H9 (cell line): Measurements from ENCODE around the gene DCUN1D2. TPM values are rescaled to one million over a fixed set of nuclear protein-coding genes. Genes with fewer than 3 reads are reported as not detected.

Experiments used
- DNase-seq: peaks from one replicate; pipeline ENCODE4 v3.0.0-alpha.2; 2017
- H2AFZ ChIP-seq: one replicate; pipeline ENCODE4 v1.6.1; 2013; ENCODE audit warnings: mild to moderate bottlenecking, low read length, control low read depth, moderate library complexity
- H2AK5ac ChIP-seq: 2 replicates; pipeline ENCODE4 v1.6.1; 2013; ENCODE audit warnings: low read length, control low read depth, mixed read lengths; ENCODE audit not compliant: insufficient read length
- H2BK120ac ChIP-seq: one replicate; pipeline ENCODE4 v1.6.1; 2013; ENCODE audit warnings: low read depth, mild to moderate bottlenecking, low read length, control low read depth, inconsistent platforms; ENCODE audit not compliant: poor library complexity, severe bottlenecking
- H2BK12ac ChIP-seq: 2 replicates; pipeline ENCODE4 v1.6.1; 2013; ENCODE audit warnings: low read length, control low read depth, mixed read lengths, low read depth; ENCODE audit not compliant: insufficient read length
- H2BK15ac ChIP-seq: 2 replicates; pipeline ENCODE4 v1.6.1; 2013; ENCODE audit warnings: low read depth, low read length, control low read depth
- H2BK20ac ChIP-seq: one replicate; pipeline ENCODE4 v1.6.1; 2013; ENCODE audit warnings: low read depth, mild to moderate bottlenecking, low read length, control low read depth, inconsistent platforms; ENCODE audit not compliant: poor library complexity, severe bottlenecking
- H2BK5ac ChIP-seq: 2 replicates; pipeline ENCODE4 v1.6.1; 2013; ENCODE audit warnings: low read length, control low read depth, mixed read lengths; ENCODE audit not compliant: insufficient read length
- H3K14ac ChIP-seq: 2 replicates; pipeline ENCODE4 v1.6.1; 2013; ENCODE audit warnings: low read length, control low read depth; ENCODE audit not compliant: insufficient read depth
- H3K18ac ChIP-seq: 2 replicates; pipeline ENCODE4 v1.6.1; 2013; ENCODE audit warnings: low read depth, mild to moderate bottlenecking, mixed read lengths, low read length, control low read depth; ENCODE audit not compliant: insufficient read length
- H3K23ac ChIP-seq: 2 replicates; pipeline ENCODE4 v1.6.1; 2013; ENCODE audit warnings: low read length, control low read depth, mixed read lengths, low read depth; ENCODE audit not compliant: insufficient read length
- H3K23me2 ChIP-seq: 2 replicates; pipeline ENCODE4 v1.6.1; 2013; ENCODE audit warnings: low read depth, mild to moderate bottlenecking, mixed read lengths, low read length, control low read depth; ENCODE audit not compliant: insufficient read length, poor library complexity, severe bottlenecking
- H3K27ac ChIP-seq: 2 replicates; pipeline ENCODE4 v1.5.1; 2013; ENCODE audit warnings: low read length, control low read depth, mixed read lengths, low read depth; ENCODE audit not compliant: insufficient read length
- H3K27me3 ChIP-seq: 2 replicates; pipeline ENCODE4 v1.6.1; 2013; ENCODE audit warnings: low read length, control low read depth, inconsistent platforms; ENCODE audit not compliant: insufficient read depth
- H3K4ac ChIP-seq: 2 replicates; pipeline ENCODE4 v1.6.1; 2013; ENCODE audit warnings: low read depth, mild to moderate bottlenecking, control low read depth, inconsistent platforms, low read length, moderate library complexity
- H3K4me1 ChIP-seq: 2 replicates; pipeline ENCODE4 v1.6.1; 2013; ENCODE audit warnings: low read length, control low read depth, inconsistent platforms; ENCODE audit not compliant: insufficient read depth
- H3K4me2 ChIP-seq: 2 replicates; pipeline ENCODE4 v1.6.1; 2013; ENCODE audit warnings: low read length, control low read depth, mixed read lengths; ENCODE audit not compliant: insufficient read length, insufficient read depth
- H3K56ac ChIP-seq: 2 replicates; pipeline ENCODE4 v1.6.1; 2013; ENCODE audit warnings: low read depth, mild to moderate bottlenecking, mixed read lengths, low read length, control low read depth; ENCODE audit not compliant: insufficient read length
- H3K79me1 ChIP-seq: 2 replicates; pipeline ENCODE4 v1.6.1; 2013; ENCODE audit warnings: low read depth, mild to moderate bottlenecking, moderate library complexity, low read length, control low read depth, inconsistent platforms; ENCODE audit not compliant: insufficient read depth, poor library complexity, severe bottlenecking
- H3K79me2 ChIP-seq: 2 replicates; pipeline ENCODE4 v1.6.1; 2013; ENCODE audit warnings: low read length, control low read depth, inconsistent platforms; ENCODE audit not compliant: insufficient read depth
- H3K9ac ChIP-seq: 2 replicates; pipeline ENCODE4 v1.6.1; 2013; ENCODE audit warnings: low read length, control low read depth, mixed read lengths; ENCODE audit not compliant: insufficient read length; ENCODE audit errors: extremely low read depth
- H3K9me3 ChIP-seq: one replicate; pipeline ENCODE4 v1.6.1; 2013; ENCODE audit warnings: low read depth, low read length, inconsistent platforms; ENCODE audit not compliant: control insufficient read depth
- H3T11ph ChIP-seq: one replicate; pipeline ENCODE4 v1.6.1; 2013; ENCODE audit warnings: mild to moderate bottlenecking, low read length, control low read depth, inconsistent platforms
- H4K20me1 ChIP-seq: one replicate; pipeline ENCODE4 v1.6.1; 2013; ENCODE audit not compliant: control insufficient read depth, insufficient read length, insufficient read depth
- H4K5ac ChIP-seq: 2 replicates; pipeline ENCODE4 v1.6.1; 2013; ENCODE audit warnings: low read depth, mild to moderate bottlenecking, mixed read lengths, low read length, control low read depth; ENCODE audit not compliant: insufficient read length
- H4K8ac ChIP-seq: replicated peaks from 2 replicates; pipeline ENCODE4 v1.6.1; 2013; ENCODE audit warnings: low read length, control low read depth, mixed read lengths, low read depth; ENCODE audit not compliant: insufficient read length
- H4K91ac ChIP-seq: 2 replicates; pipeline ENCODE4 v1.6.1; 2013; ENCODE audit warnings: low read depth, mild to moderate bottlenecking, moderate library complexity, mixed read lengths, low read length, control low read depth; ENCODE audit not compliant: insufficient read length
- H3K27ac Mint-ChIP-seq, 3 experiments: 2 replicates in 2 of 3; 3 replicates in 1 of 3; pipeline ENCODE4 v1.8.0; 2020 to 2021; ENCODE audit warnings: mixed read lengths in 3 of 3, mild to moderate bottlenecking in 1 of 3, moderate library complexity in 1 of 3
- H3K27me3 Mint-ChIP-seq: 2 replicates; pipeline ENCODE4 v1.8.0; 2021; ENCODE audit warnings: low read depth, mild to moderate bottlenecking, moderate library complexity, mixed read lengths
- H3K36me3 Mint-ChIP-seq, 3 experiments: 2 replicates in 2 of 3; 3 replicates in 1 of 3; pipeline ENCODE4 v1.8.0; 2020 to 2021; ENCODE audit warnings: low read depth in 3 of 3, mixed read lengths in 3 of 3; ENCODE audit not compliant: insufficient read depth in 1 of 3
- H3K4me1 Mint-ChIP-seq, 2 experiments: 2 replicates each; pipeline ENCODE4 v1.8.0; 2020; ENCODE audit warnings: mixed read lengths in 2 of 2
- H3K4me3 Mint-ChIP-seq, 2 experiments: 2 replicates in 1 of 2; 3 replicates in 1 of 2; pipeline ENCODE4 v1.8.0; 2020 to 2021; ENCODE audit warnings: mild to moderate bottlenecking in 2 of 2, mixed read lengths in 2 of 2, moderate library complexity in 1 of 2
- H3K9me3 Mint-ChIP-seq, 2 experiments: 2 replicates in 1 of 2; 3 replicates in 1 of 2; pipeline ENCODE4 v1.8.0; 2020; ENCODE audit warnings: mild to moderate bottlenecking in 2 of 2, mixed read lengths in 2 of 2, moderate library complexity in 1 of 2
- CTCF ChIP-seq: fragments of 200-600 bp; sonication (generic); conservative IDR thresholded peaks from 3 replicates; pipeline ENCODE4 v1.8.0; 2021; ENCODE audit warnings: antibody characterized with exemption, mild to moderate bottlenecking
- WGBS: extraction: QIAGEN DNeasy Blood & Tissue Kit; methylation state at CpG from one replicate; pipeline ENCODE4 v1.1.7; 2013; ENCODE audit warnings: missing lambda C conversion rate, low lambda C conversion rate, mixed read lengths; ENCODE audit not compliant: insufficient read length; ENCODE audit errors: extremely low coverage; 5-methylcytosine and 5-hydroxymethylcytosine counted together
- total RNA-seq: library from RNA; stranded (reverse); gene quantifications from 2 replicates; pipeline ENCODE4 v1.2.1, GENCODE V29; 2021

The DCUN1D2 gene
- total RNA-seq, 1 experiment from 2014 or later, result 36.8 TPM

GRCh38 chr13:113466383-113466782 lies 24.1 kb downstream of the DCUN1D2 start:
- Histone ChIP-seq H3K23me2 (no peaks in the 10 kb centered on the region), H2BK120ac (no peak overlapping the region), H3K23ac (no peak overlapping the region), H3K9ac (no peak overlapping the region), H3K79me1 (no peaks in the 10 kb centered on the region), H2BK12ac (no peak overlapping the region), H2AK5ac (no peak overlapping the region), H4K8ac (no peak overlapping the region), H3K18ac (no peak overlapping the region), H3K79me2 (no peaks in the 10 kb centered on the region), H3K27ac (no peak overlapping the region), H4K5ac (no peak overlapping the region), H3K56ac (no peak overlapping the region), H3K4me1 (no peaks in the 10 kb centered on the region), H3K4me2 (no peak overlapping the region), H3T11ph (no peak overlapping the region), H4K20me1 (no peaks in the 10 kb centered on the region), H4K91ac (no peak overlapping the region), H3K4ac (no peak overlapping the region), H3K9me3 (no peaks in the 10 kb centered on the region), H2BK5ac (no peak overlapping the region), H3K14ac (no peak overlapping the region), H2BK20ac (no peak overlapping the region), H3K27me3 (no peaks in the 10 kb centered on the region), H2BK15ac (no peak overlapping the region), H2AFZ (no peak overlapping the region)
- H3K27me3 Mint-ChIP-seq, result no peaks in the 10 kb centered on the region
- DNase-seq, result no peak
- H3K4me3 Mint-ChIP-seq, result no peak overlapping the region
- peaks cover 16 to 55% (median 51%) of the 10 kb centered on the region in 3 experiments; a peak in 6 of 7 replicates for H3K36me3 Mint-ChIP-seq
- H3K9me3 Mint-ChIP-seq, result no peaks in the 10 kb centered on the region; a peak in 1 of 5 replicates
- no peak overlapping the region for H3K27ac Mint-ChIP-seq
- peaks cover 14 to 25% of the 10 kb centered on the region in 2 experiments for H3K4me1 Mint-ChIP-seq
- WGBS, result no CpG with 5 or more reads among the region's 3 CpGs
- TF ChIP-seq CTCF, result no peak
